Kidney capillary endothelial cell (primary cell): ENCODE measurements around the gene EML4.
"Not testable (repeated sequence)": the region's sequence is repeated elsewhere in the genome, so short reads cannot be mapped to it uniquely, and the experiment has no call there.

ENCODE experiments used
- DNase-seq: peaks from one replicate; pipeline ENCODE4 v3.0.0-alpha.2; 2018; ENCODE audit warnings: low spot score

The EML4 gene, protein sequence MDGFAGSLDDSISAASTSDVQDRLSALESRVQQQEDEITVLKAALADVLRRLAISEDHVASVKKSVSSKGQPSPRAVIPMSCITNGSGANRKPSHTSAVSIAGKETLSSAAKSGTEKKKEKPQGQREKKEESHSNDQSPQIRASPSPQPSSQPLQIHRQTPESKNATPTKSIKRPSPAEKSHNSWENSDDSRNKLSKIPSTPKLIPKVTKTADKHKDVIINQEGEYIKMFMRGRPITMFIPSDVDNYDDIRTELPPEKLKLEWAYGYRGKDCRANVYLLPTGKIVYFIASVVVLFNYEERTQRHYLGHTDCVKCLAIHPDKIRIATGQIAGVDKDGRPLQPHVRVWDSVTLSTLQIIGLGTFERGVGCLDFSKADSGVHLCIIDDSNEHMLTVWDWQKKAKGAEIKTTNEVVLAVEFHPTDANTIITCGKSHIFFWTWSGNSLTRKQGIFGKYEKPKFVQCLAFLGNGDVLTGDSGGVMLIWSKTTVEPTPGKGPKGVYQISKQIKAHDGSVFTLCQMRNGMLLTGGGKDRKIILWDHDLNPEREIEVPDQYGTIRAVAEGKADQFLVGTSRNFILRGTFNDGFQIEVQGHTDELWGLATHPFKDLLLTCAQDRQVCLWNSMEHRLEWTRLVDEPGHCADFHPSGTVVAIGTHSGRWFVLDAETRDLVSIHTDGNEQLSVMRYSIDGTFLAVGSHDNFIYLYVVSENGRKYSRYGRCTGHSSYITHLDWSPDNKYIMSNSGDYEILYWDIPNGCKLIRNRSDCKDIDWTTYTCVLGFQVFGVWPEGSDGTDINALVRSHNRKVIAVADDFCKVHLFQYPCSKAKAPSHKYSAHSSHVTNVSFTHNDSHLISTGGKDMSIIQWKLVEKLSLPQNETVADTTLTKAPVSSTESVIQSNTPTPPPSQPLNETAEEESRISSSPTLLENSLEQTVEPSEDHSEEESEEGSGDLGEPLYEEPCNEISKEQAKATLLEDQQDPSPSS

DNA sequence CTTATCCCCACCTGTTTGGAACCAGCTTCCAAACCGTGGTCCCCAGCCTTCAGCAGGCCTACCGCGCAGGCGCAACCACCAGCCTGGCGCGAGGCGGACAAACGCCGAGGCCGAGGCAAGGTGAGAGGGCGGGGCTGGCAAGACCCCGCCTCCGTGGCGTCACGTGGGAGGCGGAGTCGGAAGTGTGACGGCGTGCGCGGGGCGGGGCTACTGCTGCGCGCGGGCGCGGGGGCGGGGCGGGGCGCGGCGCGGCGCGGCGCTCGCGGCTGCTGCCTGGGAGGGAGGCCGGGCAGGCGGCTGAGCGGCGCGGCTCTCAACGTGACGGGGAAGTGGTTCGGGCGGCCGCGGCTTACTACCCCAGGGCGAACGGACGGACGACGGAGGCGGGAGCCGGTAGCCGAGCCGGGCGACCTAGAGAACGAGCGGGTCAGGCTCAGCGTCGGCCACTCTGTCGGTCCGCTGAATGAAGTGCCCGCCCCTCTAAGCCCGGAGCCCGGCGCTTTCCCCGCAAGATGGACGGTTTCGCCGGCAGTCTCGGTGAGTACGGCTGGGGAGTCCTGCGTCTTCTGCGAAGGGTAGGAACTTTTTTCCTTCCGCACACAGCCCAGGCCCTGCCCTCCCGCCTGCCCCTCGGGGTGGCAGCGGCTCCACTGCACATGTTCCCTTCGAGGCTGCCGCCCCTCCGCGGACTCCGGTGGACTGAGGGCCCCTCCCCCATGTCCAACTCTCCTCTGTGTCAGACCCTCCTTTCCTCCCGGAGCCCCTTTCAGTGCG is at the start of gene EML4:
EML4 (plus strand) TSS at position 254 of the 774 bp plus-strand sequence; CDS start at position 513, 259 bp downstream.
- DNase-seq, result peak; percentile 75

DNA sequence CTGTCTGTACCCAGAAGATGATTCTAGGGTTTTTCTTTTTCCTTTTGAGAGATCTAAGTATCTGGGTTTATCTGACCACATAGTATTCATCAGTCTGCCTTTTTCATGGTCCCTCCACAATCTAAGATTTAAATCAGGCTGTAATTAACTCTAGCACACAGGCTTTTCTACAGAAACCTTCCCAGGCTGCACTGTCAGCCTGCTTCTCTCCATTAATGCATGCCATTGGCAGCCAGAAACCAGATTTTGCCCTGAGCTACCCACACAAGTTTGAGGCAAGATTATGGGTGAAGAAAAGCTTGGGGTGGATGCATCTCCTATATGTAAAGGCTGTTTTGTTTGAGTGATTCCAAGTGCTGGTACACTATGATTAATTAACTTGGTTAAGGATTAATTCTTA is 45.7 kb upstream of the EML4 start:
- DNase-seq, result no peak

GRCh38 chr2:42124011-42124785 is 45.0 kb upstream of the EML4 start:
- DNase-seq, result no peak

GRCh38 chr2:42125841-42126594 is 43.1 kb upstream of the EML4 start:
- no peak for DNase-seq

DNA sequence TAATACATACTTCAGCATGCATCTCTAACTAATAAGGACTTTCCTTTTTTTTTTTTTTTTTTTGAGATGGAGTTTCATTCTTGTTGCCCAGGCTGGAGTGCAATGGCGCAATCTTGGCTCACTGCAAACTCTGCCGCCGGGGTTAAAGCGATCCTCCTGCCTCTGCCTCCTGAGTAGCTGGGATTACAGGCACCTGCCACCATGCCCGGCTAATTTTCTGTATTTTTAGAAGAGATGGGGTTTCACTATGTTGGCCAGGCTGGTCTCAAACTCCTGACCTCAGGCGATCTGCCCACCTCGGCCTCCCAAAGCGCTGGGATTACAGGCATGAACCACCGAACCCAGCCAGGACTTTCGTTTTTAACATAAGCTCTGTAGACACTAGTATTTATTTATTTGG is 42.3 kb upstream of the EML4 start:
- not testable (repeated sequence) for DNase-seq

DNA sequence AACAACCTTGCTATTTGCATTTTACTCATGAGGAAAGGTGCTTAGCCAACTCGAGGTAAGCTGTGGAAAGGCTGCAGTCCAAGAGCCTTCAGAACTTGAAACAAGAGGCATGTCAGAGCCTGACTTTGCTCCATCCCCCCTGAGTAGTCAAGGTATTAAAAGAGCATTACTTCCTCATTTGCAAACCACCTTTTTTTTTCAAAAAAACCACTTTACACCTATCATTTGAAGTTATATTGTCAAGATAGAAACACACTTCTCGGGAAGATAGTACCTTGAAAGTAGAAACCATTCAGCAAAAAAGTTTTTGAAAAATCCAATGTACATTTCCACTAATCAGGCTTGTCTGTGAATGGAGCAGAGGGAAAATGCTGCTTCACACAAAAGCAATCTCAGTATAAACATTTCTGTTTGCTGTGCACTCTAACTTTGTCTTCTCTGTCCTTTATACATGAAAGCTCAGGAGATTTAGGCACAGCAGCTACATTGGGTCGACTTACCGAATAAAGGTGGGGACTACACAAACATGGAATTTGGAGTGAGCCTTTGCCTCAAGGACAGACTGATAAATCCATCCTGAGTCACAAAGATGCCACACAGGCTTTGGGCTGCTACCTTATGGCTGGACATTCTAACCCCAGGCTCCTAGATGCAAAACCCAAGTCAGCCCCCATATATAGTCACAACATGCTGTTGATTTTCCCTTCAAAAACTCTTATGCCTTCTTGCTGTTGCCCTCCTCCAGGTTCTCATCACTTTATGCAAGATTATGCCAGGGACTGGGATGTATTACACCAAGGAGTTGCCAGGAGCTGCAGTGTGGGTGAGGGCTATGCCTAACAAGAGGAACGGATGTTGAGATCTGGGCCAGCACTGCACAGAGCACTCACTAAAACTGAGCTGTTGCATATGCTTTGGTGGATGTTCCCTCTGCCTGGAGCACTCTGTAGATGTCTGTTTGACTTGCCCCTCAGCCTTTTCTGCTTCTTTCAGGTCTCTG is 41.4 kb upstream of the EML4 start:
- DNase-seq, result no peak

GRCh38 chr2:42128721-42129486 is 40.2 kb upstream of the EML4 start:
- DNase-seq, result no peak

- DNase-seq, result no peak
Measured at GRCh38 chr2:42129487-42129852, 39.7 kb upstream of the EML4 start.

- DNase-seq, result no peak
Measured at GRCh38 chr2:42129947-42130346, 39.2 kb upstream of the EML4 start.

GRCh38 chr2:42130858-42131257 is 38.3 kb upstream of the EML4 start:
- DNase-seq, result not testable (repeated sequence)

DNA sequence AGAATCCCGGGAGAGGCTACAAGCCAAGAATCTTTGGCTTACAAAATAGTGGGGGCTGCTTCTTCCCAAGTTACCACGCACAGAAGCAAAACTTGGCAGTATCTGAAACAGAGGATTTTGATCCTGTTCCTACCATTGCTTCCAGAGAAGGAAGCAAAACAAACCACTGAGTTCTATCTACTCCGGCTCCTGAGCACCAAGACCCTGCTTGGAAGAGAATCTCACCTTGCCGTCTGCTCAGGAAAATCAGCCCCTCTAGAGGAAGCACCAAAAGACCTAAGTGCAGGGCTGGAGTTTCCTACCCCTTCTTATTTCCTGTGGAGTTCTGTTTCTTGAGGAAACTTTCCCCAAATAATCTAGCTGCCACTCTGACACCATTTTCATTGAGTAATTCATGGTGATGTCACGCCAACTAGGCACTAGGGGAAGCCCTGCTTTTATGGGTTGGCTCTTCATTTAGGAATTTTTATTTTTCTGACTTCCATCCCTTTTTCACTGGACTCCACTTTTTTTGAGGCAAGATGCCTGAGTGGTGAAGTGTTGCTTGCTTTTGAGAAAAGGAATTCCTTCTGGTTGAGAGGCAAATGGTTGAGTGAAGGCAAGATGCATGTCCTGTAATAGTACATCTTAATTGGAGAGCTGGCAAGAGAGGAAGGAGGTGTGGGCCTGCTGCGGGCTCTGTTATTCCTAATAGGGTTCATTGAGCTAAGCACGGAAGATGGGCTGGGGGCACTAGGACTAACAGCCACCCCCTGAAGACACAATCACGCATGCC is 36.8 kb upstream of the EML4 start:
- no peak for DNase-seq

DNA sequence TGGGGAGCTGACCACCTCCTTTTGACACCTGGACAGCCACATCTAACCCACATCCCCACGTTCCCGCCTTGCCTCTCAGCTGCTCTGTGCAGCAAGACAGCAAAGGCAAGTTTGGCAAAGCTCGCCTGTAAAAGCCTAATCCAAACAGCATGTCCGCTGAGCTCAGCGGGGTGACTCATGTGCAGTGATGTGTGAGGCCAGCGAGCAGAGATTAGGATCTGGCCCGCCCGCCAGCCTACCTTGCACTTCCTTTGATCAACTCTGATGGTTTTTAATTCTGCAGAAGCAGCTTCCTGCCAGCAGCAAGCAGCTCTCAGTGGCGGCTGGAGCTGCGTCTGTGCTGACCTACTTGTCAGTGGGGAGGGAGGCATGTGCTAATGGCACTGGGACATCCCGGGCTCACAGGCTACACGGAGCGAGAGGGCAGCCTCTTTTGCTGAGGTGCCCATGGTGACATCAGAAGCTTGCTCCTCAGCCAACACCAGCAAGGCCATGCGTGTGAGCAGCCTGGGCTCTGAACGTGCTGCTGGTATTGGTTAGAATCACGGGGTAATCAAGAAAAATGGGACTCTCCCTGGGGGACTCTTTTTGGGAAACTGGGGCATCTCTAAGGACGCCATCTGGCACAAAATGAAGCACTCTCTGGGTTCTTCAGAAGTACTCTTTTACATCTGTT is 36.0 kb upstream of the EML4 start:
- peak; percentile 93 for DNase-seq

GRCh38 chr2:42133771-42134195 is 35.4 kb upstream of the EML4 start:
- DNase-seq, result no peak

GRCh38 chr2:42134401-42134932 is 34.7 kb upstream of the EML4 start:
- DNase-seq, result not testable (repeated sequence)

GRCh38 chr2:42135381-42136312 is 33.5 kb upstream of the EML4 start:
- no peak for DNase-seq

DNA sequence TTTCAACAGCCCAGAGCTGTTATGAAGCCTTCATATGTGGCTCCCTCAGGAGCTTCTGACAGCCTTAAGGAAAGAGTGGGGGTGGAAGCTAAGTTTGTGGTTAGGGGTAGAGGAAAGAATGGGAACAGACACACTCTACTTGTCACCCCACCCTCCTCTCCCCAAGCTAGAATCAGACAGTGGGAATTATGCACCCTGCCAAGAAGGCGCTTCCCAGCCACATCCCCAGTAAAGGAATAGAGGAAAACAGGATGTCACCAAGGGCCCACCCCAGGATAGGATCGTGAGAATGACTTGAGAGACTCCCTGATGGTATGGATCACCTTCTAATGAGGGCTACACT is 32.4 kb upstream of the EML4 start:
- no peak for DNase-seq
